Body of pancreas (tissue), 4 donors: Measurements from ENCODE around the gene TRERF1.

Experiments used
- CTCF ChIP-seq, 7 experiments: fragments of 450-650 bp in 4 of 7; fragments of 200-600 bp in 3 of 7; sonication (generic) in 3 of 7; IDR thresholded peaks; one replicate each; pipeline ENCODE4 v1.5.1; 2016 to 2019; ENCODE audit warnings: antibody characterized with exemption in 7 of 7
- POLR2A ChIP-seq, 3 donors: fragments of 450-650 bp; IDR thresholded peaks; one replicate each; pipeline ENCODE4 v1.6.1; 2016; ENCODE audit warnings: antibody characterized with exemption in 3 of 3, mild to moderate bottlenecking in 2 of 3

GRCh38 chr6:42431356-42431755, 20.4 kb downstream of the TRERF1 start:
- TF ChIP-seq CTCF (IDR thresholded peaks at IDR 0.05) = no peak
- no peak for TF ChIP-seq POLR2A (IDR thresholded peaks at IDR 0.05)
